GM15510 (cell line): ENCODE data around the gene RIT2.

Experiments
- POLR2A ChIP-seq: IDR thresholded peaks from 3 replicates; pipeline ENCODE4 v1.6.1; 2011; ENCODE audit warnings: borderline replicate concordance; ENCODE audit not compliant: insufficient read length; ENCODE audit errors: extremely low read depth

Gene RIT2

DNA sequence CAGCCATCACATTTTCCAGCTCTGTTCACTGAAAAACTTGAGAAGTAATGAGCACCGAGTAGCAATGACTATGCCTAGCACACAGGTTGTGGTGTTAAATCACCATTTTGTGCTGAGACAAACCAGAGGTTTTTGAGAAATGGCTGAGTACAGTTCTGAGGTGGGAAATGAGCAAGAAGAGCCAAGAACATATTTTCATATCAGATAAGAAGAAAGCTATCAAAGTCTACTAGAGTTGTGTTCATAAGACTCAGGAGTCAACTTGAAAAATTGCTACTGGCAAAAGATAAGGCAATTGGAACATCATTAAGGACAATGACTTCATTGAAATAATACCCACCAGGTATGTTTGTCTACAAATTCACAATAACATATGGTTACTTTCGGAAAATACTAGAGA, 108.1 kb downstream of the RIT2 start:
- TF ChIP-seq POLR2A = no peak

DNA sequence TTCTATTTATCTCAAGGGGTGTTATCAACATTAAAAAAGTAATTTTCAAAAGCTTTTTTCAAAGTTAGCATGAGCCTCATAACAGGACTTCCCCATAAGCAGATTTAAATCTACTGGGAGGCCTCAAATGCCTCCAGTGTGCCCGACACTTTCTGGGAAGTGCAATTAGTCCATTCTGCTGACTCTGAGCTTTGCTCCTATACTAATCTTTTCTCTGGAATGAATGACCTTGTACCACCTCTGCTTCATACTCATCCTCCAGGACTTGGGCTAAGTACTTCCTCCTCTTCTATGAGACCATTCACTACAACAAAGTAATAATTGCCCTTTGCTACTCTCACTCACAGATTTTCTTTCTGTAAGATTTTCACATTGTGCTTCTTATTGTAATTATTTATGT, 111.1 kb downstream of the RIT2 start:
- TF ChIP-seq POLR2A = no peak

DNA sequence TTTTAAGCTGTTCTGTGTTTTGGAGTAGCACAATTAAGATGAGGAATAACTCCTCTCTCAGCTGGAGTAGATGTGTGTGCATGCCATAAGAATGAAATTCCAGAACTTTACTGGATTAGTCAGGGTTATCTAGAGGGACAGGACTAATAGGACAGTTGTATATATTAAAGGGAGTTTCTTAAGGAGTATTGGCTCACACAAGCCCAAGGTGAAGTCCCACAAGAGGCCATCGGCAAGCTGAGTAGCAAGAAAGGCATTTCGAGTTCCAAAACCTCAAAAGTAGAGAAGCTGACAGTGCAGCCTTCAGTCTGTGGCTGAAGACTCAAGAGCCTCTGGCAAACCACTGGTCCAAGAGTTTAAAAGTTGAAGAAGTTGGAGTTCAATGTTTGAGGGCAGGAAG, 113.7 kb downstream of the RIT2 start:
- no peak for TF ChIP-seq POLR2A

DNA sequence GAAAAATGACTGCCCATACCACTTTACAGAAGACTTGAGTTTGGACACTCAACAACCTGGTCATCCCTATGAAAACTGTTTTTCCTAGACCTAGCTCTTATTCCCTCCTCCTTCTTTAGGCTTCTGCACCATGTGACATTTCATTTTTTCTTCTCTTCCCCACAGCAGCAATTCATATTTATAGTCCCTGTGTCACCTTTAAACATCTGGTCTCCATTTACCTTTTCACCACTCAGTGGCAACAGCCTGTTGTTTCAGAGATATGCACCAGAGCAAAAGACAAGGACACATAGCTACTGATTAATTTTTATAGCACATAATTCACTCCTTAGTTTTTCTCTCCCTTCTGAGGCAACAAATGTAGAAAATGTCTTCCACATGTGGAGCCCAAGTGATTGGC, 118.7 kb downstream of the RIT2 start:
- no peak for TF ChIP-seq POLR2A

GRCh38 chr18:42980426-42980825, 135.1 kb downstream of the RIT2 start:
- TF ChIP-seq POLR2A = no peak

- no peak for TF ChIP-seq POLR2A
These were observed 137.4 kb downstream of the RIT2 start for GRCh38 chr18:42977982-42978637.

GRCh38 chr18:42976869-42977590, 138.5 kb downstream of the RIT2 start:
- TF ChIP-seq POLR2A = no peak

DNA sequence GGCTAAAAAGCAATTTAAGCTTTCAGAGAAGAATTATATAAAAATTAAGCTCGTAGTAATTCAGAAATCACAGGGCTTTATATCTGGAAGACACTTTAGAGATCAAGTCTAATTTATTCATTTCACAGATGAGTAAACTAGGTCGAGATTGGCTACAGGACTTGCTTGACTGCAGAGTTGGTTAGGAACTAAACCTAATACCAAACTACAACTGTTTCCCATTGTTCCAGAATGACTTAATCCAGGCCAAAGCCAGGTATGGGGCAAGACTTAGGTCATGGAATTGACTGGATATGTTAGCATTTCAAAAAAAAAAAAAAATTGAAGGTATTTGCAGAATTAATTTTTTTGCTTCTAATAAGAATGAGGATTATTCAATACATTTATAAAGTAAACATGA, 146.1 kb downstream of the RIT2 start:
- no peak for TF ChIP-seq POLR2A

- no peak for TF ChIP-seq POLR2A
These were observed 154.2 kb downstream of the RIT2 start for GRCh38 chr18:42961298-42961697.

- no peak for TF ChIP-seq POLR2A
These were observed 156.0 kb downstream of the RIT2 start for GRCh38 chr18:42959528-42959927.

DNA sequence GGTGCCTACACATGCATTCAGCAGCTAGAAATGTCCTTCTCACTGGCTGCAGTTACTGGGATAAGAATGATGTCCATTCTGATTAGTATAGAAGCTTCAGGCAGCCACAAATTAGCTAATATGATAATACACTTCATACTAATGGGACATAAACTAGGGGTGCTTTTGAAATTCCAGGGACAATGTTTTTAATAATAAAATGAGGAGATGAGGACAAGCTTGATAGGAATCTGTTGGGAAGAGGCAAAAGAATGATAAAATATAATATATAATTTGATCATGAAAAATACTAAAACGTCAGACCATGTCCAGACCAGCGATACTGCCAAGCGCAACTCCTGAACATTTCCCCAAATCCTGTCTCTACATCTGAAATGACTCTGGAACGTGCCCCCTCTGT, 157.1 kb downstream of the RIT2 start:
- TF ChIP-seq POLR2A = no peak

GRCh38 chr18:42956287-42956686, 159.2 kb downstream of the RIT2 start:
- TF ChIP-seq POLR2A = no peak

- no peak for TF ChIP-seq POLR2A
These were observed 160.6 kb downstream of the RIT2 start for GRCh38 chr18:42954887-42955286.

DNA sequence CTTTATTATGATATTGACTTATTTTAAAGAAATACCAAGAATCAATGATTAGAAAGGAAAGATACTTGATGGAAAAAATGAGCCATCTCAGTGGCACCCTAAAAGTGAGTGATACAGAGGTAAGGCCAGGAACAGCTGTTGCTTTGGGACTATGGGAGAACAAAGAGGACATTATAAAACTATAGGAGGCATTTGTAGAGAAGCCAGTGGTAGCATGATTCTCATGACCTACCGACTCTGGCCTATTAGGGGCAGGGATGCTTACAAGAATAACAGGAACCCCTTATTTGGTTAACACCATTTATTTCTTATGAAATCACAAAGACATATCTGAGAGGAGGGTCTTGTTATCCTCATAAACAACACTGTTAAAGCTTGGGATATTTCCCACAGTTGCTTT, 162.2 kb downstream of the RIT2 start:
- TF ChIP-seq POLR2A = no peak

DNA sequence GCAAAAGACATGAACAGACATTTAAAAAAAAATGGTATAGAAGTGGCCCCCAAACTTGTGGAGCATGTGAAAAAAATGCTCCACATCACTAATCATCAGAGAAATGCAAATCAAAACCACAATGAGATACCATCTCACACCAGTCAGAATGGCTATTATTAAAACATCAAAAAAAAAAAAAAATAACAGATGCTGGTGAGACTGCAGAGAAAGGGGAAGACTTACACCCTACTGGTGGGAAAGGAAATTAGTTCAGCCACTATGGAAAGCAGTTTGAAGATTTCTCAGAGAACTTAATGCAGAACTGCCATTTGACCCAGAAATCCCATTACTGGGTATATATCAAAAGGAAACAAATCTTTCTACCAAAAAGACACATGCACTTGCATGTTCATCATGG, 164.8 kb downstream of the RIT2 start:
- no peak for TF ChIP-seq POLR2A

- TF ChIP-seq POLR2A = no peak
These were observed 166.7 kb downstream of the RIT2 start for GRCh38 chr18:42948831-42949230.
